WTC11 (cell line): ENCODE results near the gene CD3G. TPM values are rescaled to one million over a fixed set of nuclear protein-coding genes. Genes with fewer than 3 reads are reported as not detected.

Experiments
- ATAC-seq: fragments of 200-7000 bp; cut with Tn5 transposase; 2 replicates; pipeline ENCODE4 v1.10.0; 2021; ENCODE audit warnings: mild to moderate bottlenecking, moderate library complexity
- CTCF ChIA-PET: fragments of 300-600 bp; sonication (Branson Sonifier 250); formaldehyde crosslinking; loops from one replicate; lab custom pipeline; 2021; ENCODE audit warnings: antibody characterized with exemption; lab: Charles Lee
- POLR2A ChIA-PET: fragments of 350-600 bp; sonication (Branson Sonifier 250); formaldehyde crosslinking; loops from one replicate; lab custom pipeline; 2021; ENCODE audit warnings: antibody characterized with exemption; lab: Charles Lee
- DNase-seq: peaks from one replicate; pipeline ENCODE4 v3.0.0; 2021; ENCODE audit warnings: low spot score
- H3K27ac Mint-ChIP-seq: 2 replicates; pipeline ENCODE4 v1.8.0; 2021; ENCODE audit warnings: mixed read lengths
- H3K27me3 Mint-ChIP-seq: 2 replicates; pipeline ENCODE4 v1.8.0; 2021; ENCODE audit warnings: low read depth, mild to moderate bottlenecking, moderate library complexity, mixed read lengths
- H3K36me3 Mint-ChIP-seq: 2 replicates; pipeline ENCODE4 v1.8.0; 2021; ENCODE audit warnings: mixed read lengths
- H3K4me1 Mint-ChIP-seq: 2 replicates; pipeline ENCODE4 v1.8.0; 2022; ENCODE audit warnings: mixed read lengths
- H3K4me3 Mint-ChIP-seq: 2 replicates; pipeline ENCODE4 v1.8.0; 2021; ENCODE audit warnings: mild to moderate bottlenecking, moderate library complexity, mixed read lengths
- H3K9me3 Mint-ChIP-seq: 2 replicates; pipeline ENCODE4 v1.8.0; 2021; ENCODE audit warnings: mixed read lengths
- ATF1 ChIP-seq: sonication (generic); formaldehyde crosslinking; IDR thresholded peaks from 2 replicates; pipeline ENCODE4 v1.8.1; 2023; ENCODE audit warnings: mild to moderate bottlenecking, moderate library complexity, missing genetic modification reagents
- CREM ChIP-seq: sonication (generic); formaldehyde crosslinking; IDR thresholded peaks from 2 replicates; pipeline ENCODE4 v1.8.1; 2022; ENCODE audit warnings: mild to moderate bottlenecking, missing genetic modification reagents, moderate library complexity
- EMX1 ChIP-seq: fragments of 250-450 bp; sonication (Bioruptor Pico); IDR thresholded peaks from 2 replicates; pipeline ENCODE4 v1.8.0; 2021; ENCODE audit warnings: mild to moderate bottlenecking
- ESRRA ChIP-seq: sonication (generic); formaldehyde crosslinking; IDR thresholded peaks from 2 replicates; pipeline ENCODE4 v1.8.1; 2022; ENCODE audit warnings: mild to moderate bottlenecking, missing genetic modification reagents, borderline replicate concordance
- ETV6 ChIP-seq: sonication (generic); formaldehyde crosslinking; IDR thresholded peaks from 2 replicates; pipeline ENCODE4 v1.8.1; 2022; ENCODE audit warnings: mild to moderate bottlenecking, missing genetic modification reagents
- GRHL2 ChIP-seq: fragments of 250-450 bp; sonication (Bioruptor Pico); IDR thresholded peaks from 2 replicates; pipeline ENCODE4 v1.8.0; 2022; ENCODE audit warnings: mild to moderate bottlenecking, moderate library complexity; ENCODE audit not compliant: insufficient replicate concordance, severe bottlenecking
- IRF2 ChIP-seq: sonication (generic); formaldehyde crosslinking; IDR thresholded peaks from 2 replicates; pipeline ENCODE4 v1.8.0; 2022; ENCODE audit warnings: low read depth, missing genetic modification reagents, borderline replicate concordance
- JUN ChIP-seq: sonication (generic); formaldehyde crosslinking; IDR thresholded peaks from 2 replicates; pipeline ENCODE4 v1.8.0; 2023; ENCODE audit warnings: mild to moderate bottlenecking, missing genetic modification reagents
- KAT7 ChIP-seq: sonication (generic); formaldehyde crosslinking; IDR thresholded peaks from 2 replicates; pipeline ENCODE4 v1.8.1; 2023; ENCODE audit warnings: missing genetic modification reagents, mild to moderate bottlenecking, borderline replicate concordance
- MYBL2 ChIP-seq: sonication (generic); formaldehyde crosslinking; IDR thresholded peaks from 2 replicates; pipeline ENCODE4 v1.8.1; 2023; ENCODE audit warnings: mild to moderate bottlenecking, moderate library complexity, missing genetic modification reagents
- RORB ChIP-seq: fragments of 250-450 bp; sonication (Bioruptor Pico); IDR thresholded peaks from 2 replicates; pipeline ENCODE4 v1.9.0; 2021; ENCODE audit warnings: mild to moderate bottlenecking
- TP53 ChIP-seq: sonication (generic); formaldehyde crosslinking; IDR thresholded peaks from 2 replicates; pipeline ENCODE4 v1.8.1; 2023; ENCODE audit warnings: mild to moderate bottlenecking, missing genetic modification reagents
- ZNF263 ChIP-seq: sonication (generic); formaldehyde crosslinking; IDR thresholded peaks from 2 replicates; pipeline ENCODE4 v1.8.1; 2022; ENCODE audit warnings: low read depth, mild to moderate bottlenecking, moderate library complexity, missing genetic modification reagents
- ZNF317 ChIP-seq: sonication (generic); formaldehyde crosslinking; IDR thresholded peaks from 2 replicates; pipeline ENCODE4 v1.8.1; 2023; ENCODE audit warnings: low read depth, mild to moderate bottlenecking, moderate library complexity, missing genetic modification reagents, borderline replicate concordance
- ZNF416 ChIP-seq: fragments of 250-450 bp; sonication (Bioruptor Pico); IDR thresholded peaks from 2 replicates; pipeline ENCODE4 v1.9.0; 2021; ENCODE audit warnings: mild to moderate bottlenecking, inconsistent platforms
- ZNF671 ChIP-seq: fragments of 250-450 bp; sonication (Bioruptor Pico); IDR thresholded peaks from 2 replicates; pipeline ENCODE4 v1.8.0; 2021; ENCODE audit warnings: mild to moderate bottlenecking
- total RNA-seq: library from RNA; stranded (reverse); gene quantifications from 3 replicates; pipeline ENCODE4 v1.2.3, GENCODE V29; 2021
- TF ChIP-seq, protein P1 (sequence below): fragments of 250-450 bp; sonication (Bioruptor Pico); IDR thresholded peaks from 2 replicates; pipeline ENCODE4 v1.9.0; 2021; ENCODE audit warnings: mild to moderate bottlenecking, borderline replicate concordance
- TF ChIP-seq, protein P2 (sequence below): fragments of 250-450 bp; sonication (Bioruptor Pico); IDR thresholded peaks from 2 replicates; pipeline ENCODE4 v1.9.0; 2021; ENCODE audit warnings: moderate library complexity, mild to moderate bottlenecking, inconsistent platforms, borderline replicate concordance
- TF ChIP-seq, protein P3 (sequence below): sonication (generic); formaldehyde crosslinking; IDR thresholded peaks from 2 replicates; pipeline ENCODE4 v1.8.1; 2023; ENCODE audit warnings: mild to moderate bottlenecking, moderate library complexity, missing genetic modification reagents
- TF ChIP-seq, protein P4 (sequence below): sonication (generic); formaldehyde crosslinking; IDR thresholded peaks from 2 replicates; pipeline ENCODE4 v1.8.0; 2022; ENCODE audit warnings: mild to moderate bottlenecking, missing genetic modification reagents
- TF ChIP-seq, protein P5 (sequence below): sonication (generic); formaldehyde crosslinking; IDR thresholded peaks from 2 replicates; pipeline ENCODE4 v1.8.0; 2022; ENCODE audit warnings: mild to moderate bottlenecking, missing genetic modification reagents

The CD3G gene
- total RNA-seq, 1 experiment from 2014 or later = 0.20 TPM

DNA sequence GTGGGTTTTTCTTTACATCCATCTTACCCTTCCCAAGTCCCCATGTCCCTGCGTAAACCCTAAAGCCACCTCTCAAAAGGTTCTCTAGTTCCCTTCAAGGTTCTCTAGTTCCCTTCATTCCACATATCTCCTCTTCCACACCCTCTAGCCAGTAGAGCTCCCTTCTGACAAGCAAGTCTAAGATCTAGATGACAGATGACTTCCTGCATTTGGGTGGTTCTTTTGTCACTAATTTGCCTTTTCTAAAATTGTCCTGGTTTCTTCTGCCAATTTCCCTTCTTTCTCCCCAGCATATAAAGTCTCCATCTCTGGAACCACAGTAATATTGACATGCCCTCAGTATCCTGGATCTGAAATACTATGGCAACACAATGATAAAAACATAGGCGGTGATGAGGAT, 31.8 kb upstream of the CD3G start (continued):
- TF ChIP-seq, protein P1, sequence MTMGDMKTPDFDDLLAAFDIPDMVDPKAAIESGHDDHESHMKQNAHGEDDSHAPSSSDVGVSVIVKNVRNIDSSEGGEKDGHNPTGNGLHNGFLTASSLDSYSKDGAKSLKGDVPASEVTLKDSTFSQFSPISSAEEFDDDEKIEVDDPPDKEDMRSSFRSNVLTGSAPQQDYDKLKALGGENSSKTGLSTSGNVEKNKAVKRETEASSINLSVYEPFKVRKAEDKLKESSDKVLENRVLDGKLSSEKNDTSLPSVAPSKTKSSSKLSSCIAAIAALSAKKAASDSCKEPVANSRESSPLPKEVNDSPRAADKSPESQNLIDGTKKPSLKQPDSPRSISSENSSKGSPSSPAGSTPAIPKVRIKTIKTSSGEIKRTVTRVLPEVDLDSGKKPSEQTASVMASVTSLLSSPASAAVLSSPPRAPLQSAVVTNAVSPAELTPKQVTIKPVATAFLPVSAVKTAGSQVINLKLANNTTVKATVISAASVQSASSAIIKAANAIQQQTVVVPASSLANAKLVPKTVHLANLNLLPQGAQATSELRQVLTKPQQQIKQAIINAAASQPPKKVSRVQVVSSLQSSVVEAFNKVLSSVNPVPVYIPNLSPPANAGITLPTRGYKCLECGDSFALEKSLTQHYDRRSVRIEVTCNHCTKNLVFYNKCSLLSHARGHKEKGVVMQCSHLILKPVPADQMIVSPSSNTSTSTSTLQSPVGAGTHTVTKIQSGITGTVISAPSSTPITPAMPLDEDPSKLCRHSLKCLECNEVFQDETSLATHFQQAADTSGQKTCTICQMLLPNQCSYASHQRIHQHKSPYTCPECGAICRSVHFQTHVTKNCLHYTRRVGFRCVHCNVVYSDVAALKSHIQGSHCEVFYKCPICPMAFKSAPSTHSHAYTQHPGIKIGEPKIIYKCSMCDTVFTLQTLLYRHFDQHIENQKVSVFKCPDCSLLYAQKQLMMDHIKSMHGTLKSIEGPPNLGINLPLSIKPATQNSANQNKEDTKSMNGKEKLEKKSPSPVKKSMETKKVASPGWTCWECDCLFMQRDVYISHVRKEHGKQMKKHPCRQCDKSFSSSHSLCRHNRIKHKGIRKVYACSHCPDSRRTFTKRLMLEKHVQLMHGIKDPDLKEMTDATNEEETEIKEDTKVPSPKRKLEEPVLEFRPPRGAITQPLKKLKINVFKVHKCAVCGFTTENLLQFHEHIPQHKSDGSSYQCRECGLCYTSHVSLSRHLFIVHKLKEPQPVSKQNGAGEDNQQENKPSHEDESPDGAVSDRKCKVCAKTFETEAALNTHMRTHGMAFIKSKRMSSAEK (CRISPR knock-in tag) = no peak
- TF ChIP-seq ATF1 (no peak), ZNF416 (CRISPR knock-in tag) (no peak), TP53 (CRISPR knock-in tag) (no peak), ESRRA (no peak), ETV6 (CRISPR knock-in tag) (no peak), JUN (no peak)

DNA sequence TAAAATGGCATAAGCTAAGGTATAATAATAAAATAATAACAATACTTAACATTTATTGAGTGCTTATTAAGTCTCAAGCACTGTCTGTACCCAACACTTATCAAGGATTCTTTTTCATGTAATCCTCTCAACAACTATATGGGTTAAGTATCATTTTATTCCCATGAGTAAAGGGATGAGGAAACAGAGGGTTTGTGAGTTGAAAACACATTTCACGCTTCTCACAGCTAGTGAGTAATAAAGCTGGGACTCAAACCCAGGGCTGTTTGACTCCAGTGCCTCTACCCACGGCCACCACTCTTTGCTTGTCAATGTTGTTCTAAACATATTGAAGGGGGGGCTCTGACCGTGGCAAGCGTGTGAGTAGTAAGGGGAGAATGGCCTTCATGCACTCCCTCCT, 30.9 kb upstream of the CD3G start:
- CTCF ChIA-PET = interaction anchor here (2.4 kb wide), 1 partner anchor 17 kb away, joined by 14 read pairs; no protein-coding TSS in a partner anchor
- Mint-ChIP-seq H3K4me1 (peaks cover 29% of the 10 kb centered on the region), H3K27ac (no peak overlapping the region), H3K9me3 (peaks cover 8% of the 10 kb centered on the region), H3K36me3 (0 out of 2 replicates have a peak, but pooled peaks cover 3% of the 10 kb centered on the region), H3K4me3 (no peak overlapping the region), H3K27me3 (peaks cover 22% of the 10 kb centered on the region)
- POLR2A ChIA-PET = no interaction called here
- ATAC-seq (no peak), DNase-seq (no peak)
- no peak for TF ChIP-seq ZNF416 (CRISPR knock-in tag)
- TF ChIP-seq ATF1 = no peak
- no peak for TF ChIP-seq ZNF317 (CRISPR knock-in tag)
- TF ChIP-seq, protein P2, sequence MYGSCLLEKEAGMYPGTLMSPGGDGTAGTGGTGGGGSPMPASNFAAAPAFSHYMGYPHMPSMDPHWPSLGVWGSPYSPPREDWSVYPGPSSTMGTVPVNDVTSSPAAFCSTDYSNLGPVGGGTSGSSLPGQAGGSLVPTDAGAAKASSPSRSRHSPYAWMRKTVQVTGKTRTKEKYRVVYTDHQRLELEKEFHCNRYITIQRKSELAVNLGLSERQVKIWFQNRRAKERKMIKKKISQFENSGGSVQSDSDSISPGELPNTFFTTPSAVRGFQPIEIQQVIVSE (CRISPR knock-in tag) = no peak
- no peak for TF ChIP-seq KAT7 (CRISPR knock-in tag)

DNA sequence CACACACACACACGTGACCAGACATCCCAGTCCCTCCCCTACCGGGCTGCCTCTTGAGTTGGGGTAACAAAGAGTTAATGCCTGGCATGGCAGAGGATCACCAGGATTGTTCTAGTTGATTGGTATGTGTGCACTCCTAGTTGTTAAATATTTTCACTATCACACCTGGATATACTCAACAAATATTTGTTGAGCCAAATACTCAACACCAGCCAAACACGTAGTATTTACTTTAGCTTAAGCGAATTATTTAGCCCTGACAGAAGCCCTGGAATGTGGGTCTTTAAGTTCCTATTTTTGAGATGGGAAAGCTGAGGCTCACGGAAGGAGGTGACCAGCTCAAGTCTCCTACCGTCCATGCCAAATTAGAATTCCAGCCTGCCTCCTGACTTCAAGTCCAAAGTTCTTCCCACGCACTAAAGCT, 29.1 kb upstream of the CD3G start:
- DNase-seq = no peak
- Mint-ChIP-seq H3K27me3 (peaks cover 28% of the 10 kb centered on the region), H3K36me3 (0 out of 2 replicates have a peak, but pooled peaks cover 3% of the 10 kb centered on the region), H3K9me3 (peaks cover 8% of the 10 kb centered on the region), H3K27ac (no peak overlapping the region), H3K4me1 (peaks cover 29% of the 10 kb centered on the region), H3K4me3 (peak overlapping the region; percentile 59)
- TF ChIP-seq RORB (CRISPR knock-in tag) (peak; percentile 62; the same call in 1 of the 2 replicates), CREM (CRISPR knock-in tag) (no peak)
- no peak for ATAC-seq
- ChIA-PET POLR2A (no interaction called here), CTCF (interaction anchor here (0.7 to 1.1 kb wide), 4 partner anchors 19 to 116 kb away, joined by 3 to 4 read pairs (median 3); no protein-coding TSS in a partner anchor)

DNA sequence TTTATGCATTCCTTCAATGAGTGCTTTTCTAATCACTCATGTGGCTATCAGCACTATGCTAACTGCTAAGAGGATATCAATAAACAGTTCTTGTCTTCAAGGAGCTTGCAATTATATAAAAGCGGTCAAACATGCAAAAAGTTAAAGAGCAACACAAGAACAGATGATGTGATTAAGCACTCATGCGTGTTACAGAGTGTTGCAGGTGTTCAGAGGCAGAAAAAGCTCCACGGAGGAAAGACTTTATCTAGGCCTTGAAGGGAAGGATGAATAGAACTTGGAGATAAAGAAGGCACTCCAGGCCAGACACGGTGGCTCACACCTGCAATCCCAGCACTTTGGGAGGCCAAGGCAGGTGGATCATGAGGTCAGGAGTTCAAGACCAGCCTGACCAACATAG, 26.0 kb upstream of the CD3G start:
- H3K27ac Mint-ChIP-seq = no peak overlapping the region
- H3K27me3 Mint-ChIP-seq = peaks cover 22% of the 10 kb centered on the region
- no peak for DNase-seq
- ChIA-PET CTCF (no interaction called here), POLR2A (no interaction called here)
- H3K36me3 Mint-ChIP-seq = 0 out of 2 replicates have a peak, but pooled peaks cover 3% of the 10 kb centered on the region
- H3K4me3 Mint-ChIP-seq = no peak overlapping the region
- H3K9me3 Mint-ChIP-seq = peaks cover 4% of the 10 kb centered on the region
- ATAC-seq = no peak
- peaks cover 40% of the 10 kb centered on the region for H3K4me1 Mint-ChIP-seq
- TF ChIP-seq GRHL2 (CRISPR knock-in tag) (no peak), MYBL2 (CRISPR knock-in tag) (no peak), IRF2 (CRISPR knock-in tag) (no peak), ZNF671 (CRISPR knock-in tag) (no peak), EMX1 (no peak), TP53 (CRISPR knock-in tag) (no peak), ZNF263 (no peak)
- TF ChIP-seq, protein P3, sequence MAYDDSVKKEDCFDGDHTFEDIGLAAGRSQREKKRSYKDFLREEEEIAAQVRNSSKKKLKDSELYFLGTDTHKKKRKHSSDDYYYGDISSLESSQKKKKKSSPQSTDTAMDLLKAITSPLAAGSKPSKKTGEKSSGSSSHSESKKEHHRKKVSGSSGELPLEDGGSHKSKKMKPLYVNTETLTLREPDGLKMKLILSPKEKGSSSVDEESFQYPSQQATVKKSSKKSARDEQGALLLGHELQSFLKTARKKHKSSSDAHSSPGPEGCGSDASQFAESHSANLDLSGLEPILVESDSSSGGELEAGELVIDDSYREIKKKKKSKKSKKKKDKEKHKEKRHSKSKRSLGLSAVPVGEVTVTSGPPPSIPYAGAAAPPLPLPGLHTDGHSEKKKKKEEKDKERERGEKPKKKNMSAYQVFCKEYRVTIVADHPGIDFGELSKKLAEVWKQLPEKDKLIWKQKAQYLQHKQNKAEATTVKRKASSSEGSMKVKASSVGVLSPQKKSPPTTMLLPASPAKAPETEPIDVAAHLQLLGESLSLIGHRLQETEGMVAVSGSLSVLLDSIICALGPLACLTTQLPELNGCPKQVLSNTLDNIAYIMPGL (CRISPR knock-in tag) = no peak
- TF ChIP-seq, protein P4, sequence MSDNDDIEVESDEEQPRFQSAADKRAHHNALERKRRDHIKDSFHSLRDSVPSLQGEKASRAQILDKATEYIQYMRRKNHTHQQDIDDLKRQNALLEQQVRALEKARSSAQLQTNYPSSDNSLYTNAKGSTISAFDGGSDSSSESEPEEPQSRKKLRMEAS (CRISPR knock-in tag) = no peak
- TF ChIP-seq, protein P5, sequence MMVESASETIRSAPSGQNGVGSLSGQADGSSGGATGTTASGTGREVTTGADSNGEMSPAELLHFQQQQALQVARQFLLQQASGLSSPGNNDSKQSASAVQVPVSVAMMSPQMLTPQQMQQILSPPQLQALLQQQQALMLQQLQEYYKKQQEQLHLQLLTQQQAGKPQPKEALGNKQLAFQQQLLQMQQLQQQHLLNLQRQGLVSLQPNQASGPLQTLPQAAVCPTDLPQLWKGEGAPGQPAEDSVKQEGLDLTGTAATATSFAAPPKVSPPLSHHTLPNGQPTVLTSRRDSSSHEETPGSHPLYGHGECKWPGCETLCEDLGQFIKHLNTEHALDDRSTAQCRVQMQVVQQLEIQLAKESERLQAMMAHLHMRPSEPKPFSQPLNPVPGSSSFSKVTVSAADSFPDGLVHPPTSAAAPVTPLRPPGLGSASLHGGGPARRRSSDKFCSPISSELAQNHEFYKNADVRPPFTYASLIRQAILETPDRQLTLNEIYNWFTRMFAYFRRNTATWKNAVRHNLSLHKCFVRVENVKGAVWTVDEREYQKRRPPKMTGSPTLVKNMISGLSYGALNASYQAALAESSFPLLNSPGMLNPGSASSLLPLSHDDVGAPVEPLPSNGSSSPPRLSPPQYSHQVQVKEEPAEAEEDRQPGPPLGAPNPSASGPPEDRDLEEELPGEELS = no peak
